ENCODE results near the gene TTC23.

The TTC23 gene

GRCh38 chr15:99137877-99138276, 111.5 kb downstream of the TTC23 start:
- DNase-seq (ENCODE audit: low read depth in 2 of 2) = no peak

DNA sequence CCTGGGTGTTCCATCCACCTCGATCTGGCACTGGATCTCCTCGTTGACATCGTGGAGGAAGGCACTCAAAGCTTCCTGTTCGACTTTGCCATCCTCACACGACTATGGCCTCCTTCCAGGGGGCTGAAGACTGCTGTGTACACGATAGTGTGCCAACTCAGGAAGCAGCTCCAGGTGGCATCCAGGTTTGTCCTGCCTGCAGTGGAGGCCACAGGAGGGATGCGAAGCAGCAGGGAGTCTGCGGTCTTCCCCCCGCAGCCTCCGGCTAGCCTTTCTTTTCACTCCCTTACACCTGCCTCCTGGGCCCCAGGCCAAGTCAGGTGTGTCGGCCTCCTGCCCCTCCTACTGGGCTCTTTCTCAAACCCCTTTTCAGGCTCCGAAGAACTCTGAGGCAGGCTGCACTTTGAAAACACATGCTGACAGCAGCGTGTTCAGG, 112.3 kb downstream of the TTC23 start:
- no peak for DNase-seq (ENCODE audit: low read depth in 2 of 2)

DNA sequence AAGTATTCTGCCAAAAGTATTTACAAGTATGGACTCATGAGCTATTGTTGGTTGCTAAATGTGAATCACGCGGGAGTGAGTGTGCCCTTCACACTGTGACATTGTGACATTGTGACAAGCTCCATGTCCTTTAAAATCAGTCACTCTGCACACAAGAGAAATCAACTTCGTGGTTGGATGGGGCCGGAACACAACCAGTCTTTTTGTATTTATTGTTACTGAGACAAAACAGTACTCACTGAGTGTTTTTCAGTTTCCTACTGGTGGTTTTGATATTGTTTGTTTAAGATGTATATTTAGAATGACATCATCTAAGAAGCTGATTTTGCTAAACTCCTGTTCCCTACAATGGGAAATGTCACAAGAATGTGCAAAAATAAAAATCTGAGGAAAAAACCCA, 114.2 kb downstream of the TTC23 start:
- DNase-seq (ENCODE audit: low read depth in 2 of 2) = no peak

GRCh38 chr15:99134317-99134821, 115.0 kb downstream of the TTC23 start:
- no peak for DNase-seq (ENCODE audit: low read depth in 2 of 2)

GRCh38 chr15:99132634-99133287, 116.6 kb downstream of the TTC23 start:
- no peak for DNase-seq (ENCODE audit: low read depth in 2 of 2)

DNA sequence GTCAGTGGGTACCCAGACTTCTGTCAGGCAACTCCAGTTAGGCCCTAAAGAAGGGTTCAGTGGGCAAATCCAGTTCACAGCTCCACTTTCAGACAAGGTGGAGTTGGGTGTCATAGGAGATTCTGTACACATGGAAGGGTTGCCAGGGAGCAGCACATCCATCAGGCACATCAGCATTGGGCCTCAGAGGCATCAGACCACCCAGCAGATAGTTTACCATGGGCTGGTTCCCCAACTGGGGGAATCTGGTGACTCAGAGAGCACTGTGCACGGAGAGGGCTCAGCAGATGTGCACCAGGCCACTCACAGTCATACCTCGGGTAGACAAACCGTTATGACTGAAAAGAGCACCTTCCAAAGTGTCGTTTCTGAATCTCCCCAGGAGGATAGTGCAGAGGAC, 117.3 kb downstream of the TTC23 start:
- no peak for DNase-seq (ENCODE audit: low read depth in 2 of 2)

DNA sequence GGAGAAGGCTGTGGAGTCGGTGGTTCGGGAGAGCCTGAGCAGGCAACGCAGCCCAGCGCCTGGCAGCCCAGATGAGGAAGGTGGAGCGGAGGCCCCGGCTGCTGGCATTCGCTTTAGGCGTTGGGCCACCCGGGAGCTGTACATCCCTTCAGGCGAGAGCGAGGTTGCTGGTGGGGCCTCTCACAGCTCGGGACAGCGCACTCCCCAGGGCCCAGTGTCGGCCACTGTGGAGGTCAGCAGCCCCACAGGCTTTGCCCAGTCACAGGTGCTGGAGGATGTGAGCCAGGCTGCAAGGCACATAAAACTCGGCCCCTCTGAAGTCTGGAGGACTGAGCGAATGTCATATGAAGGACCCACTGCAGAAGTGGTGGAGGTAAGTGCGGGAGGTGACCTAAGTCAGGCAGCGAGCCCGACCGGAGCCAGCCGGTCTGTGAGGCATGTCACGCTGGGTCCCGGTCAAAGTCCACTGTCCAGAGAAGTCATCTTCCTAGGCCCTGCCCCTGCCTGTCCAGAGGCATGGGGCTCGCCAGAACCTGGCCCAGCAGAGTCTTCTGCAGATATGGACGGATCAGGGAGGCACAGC, 117.8 kb downstream of the TTC23 start:
- DNase-seq (ENCODE audit: low read depth in 2 of 2) = no peak

DNA sequence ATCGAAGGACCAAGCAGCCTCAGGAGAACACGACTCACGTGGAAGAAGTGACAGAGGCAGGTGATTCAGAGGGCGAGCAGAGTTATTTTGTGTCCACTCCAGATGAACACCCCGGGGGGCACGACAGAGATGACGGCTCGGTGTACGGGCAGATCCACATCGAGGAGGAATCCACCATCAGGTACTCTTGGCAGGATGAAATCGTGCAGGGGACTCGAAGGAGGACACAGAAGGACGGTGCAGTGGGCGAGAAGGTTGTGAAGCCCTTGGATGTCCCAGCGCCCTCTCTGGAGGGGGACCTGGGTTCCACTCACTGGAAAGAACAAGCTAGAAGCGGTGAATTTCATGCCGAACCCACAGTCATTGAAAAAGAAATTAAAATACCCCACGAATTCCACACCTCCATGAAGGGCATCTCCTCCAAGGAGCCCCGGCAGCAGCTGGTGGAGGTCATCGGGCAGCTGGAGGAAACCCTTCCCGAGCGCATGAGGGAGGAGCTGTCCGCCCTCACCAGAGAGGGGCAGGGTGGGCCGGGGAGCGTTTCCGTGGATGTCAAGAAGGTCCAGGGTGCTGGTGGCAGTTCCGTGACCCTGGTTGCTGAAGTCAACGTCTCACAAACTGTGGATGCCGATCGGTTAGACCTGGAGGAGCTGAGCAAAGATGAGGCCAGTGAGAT, 118.5 kb downstream of the TTC23 start:
- no peak for DNase-seq (ENCODE audit: low read depth in 2 of 2)

GRCh38 chr15:99130314-99130713, 119.1 kb downstream of the TTC23 start:
- no peak for DNase-seq (ENCODE audit: low read depth in 2 of 2)

- no peak for DNase-seq (ENCODE audit: low read depth in 2 of 2)
Observed at GRCh38 chr15:99129644-99130043, 119.7 kb downstream of the TTC23 start.

DNA sequence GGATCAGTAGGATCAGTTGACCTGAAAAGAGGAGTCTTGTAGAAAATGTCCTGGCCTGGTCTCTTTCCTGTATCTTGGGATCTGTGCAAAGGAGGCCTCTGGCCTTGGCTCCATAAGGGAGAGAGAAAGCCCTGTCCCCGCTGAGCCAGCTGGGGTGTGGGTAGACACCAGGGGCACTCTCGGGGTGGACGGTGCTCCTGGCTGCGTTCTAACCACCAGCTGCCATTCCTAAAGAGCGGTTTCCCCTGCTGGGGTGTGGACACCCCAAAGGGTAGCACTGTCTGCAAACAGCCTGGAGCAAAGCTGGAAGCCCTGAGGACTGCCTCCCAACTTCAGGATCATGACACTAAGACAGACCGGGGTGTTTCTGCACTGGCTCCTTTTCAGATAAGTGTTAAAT, 121.0 kb downstream of the TTC23 start:
- no peak for DNase-seq (ENCODE audit: low read depth in 2 of 2)

GRCh38 chr15:99127773-99128172, 121.6 kb downstream of the TTC23 start:
- no peak for DNase-seq (ENCODE audit: low read depth in 2 of 2)

DNA sequence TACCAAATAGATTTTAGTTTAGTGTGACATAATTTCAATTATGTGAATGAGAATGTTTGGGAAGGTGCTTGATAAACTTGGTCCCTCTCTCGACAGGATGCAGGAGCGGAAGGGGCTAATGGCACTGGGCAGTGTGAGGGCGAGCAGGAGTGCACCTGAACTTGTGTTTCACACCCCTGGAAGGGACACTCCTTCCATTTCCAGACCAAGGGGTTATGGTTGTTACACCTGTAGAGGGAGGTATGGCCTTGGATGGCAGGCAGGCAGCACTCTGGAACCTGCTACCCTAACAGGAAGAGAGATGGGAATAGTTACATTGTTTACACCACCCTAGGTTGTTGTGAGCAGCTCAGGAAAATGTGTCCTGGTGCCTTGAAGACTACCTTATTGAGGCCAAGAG, 122.5 kb downstream of the TTC23 start:
- no peak for DNase-seq (ENCODE audit: low read depth in 2 of 2)

- DNase-seq (ENCODE audit: low read depth in 2 of 2) = no peak
Observed at GRCh38 chr15:99126131-99126588, 123.2 kb downstream of the TTC23 start.

GRCh38 chr15:99125061-99125891, 124.1 kb downstream of the TTC23 start:
- DNase-seq (ENCODE audit: low read depth in 2 of 2) = no peak

GRCh38 chr15:99124641-99125040, 124.7 kb downstream of the TTC23 start:
- no peak for DNase-seq (ENCODE audit: low read depth in 2 of 2)

GRCh38 chr15:99123713-99124451, 125.5 kb downstream of the TTC23 start:
- DNase-seq (ENCODE audit: low read depth in 2 of 2) = no peak

- no peak for DNase-seq (ENCODE audit: low read depth in 2 of 2)
Observed at GRCh38 chr15:99122831-99123712, 126.3 kb downstream of the TTC23 start.

DNA sequence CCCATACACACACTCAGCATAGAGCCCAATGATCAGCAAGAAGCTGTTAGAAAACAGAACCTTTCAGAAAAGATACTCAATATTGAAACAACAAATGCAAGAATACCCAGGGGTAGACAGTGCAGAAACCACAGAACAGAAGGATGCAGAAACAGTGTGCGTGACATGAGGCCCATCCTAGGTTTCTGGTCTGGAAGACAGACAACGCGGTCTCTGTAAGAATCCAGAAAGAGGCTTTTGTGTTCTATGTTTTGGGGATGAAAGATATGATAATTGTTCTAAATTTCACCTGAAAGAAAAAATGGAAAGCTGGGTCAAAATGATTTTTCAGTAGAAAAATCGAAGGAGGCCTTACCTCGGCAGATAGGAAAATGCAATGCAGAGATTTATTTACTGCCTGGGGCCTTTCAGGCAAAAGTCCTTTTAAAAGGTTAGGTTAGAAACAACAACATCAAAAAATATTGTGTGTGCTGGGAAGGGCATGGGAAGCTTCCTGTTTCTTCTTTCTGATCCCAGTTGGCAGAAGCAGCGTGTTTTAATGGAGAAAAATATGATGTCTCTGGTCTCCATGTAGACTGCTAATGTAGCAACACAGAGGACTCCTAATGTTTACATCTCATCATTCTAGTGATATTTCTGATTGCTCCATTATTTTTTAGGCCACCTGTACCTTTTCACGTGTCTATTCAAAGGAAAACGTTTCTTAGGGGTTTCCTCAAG, 127.5 kb downstream of the TTC23 start:
- DNase-seq (ENCODE audit: low read depth in 2 of 2) = no peak

GRCh38 chr15:99121207-99121606, 128.2 kb downstream of the TTC23 start:
- DNase-seq (ENCODE audit: low read depth in 2 of 2) = no peak
